Spleen (tissue), 11 donors: Measurements from ENCODE around the gene GRIK4. TPM values are rescaled to one million over a fixed set of nuclear protein-coding genes. Genes with fewer than 3 reads are reported as not detected.

ENCODE experiments used
- DNase-seq: peaks from one replicate; pipeline ENCODE4 v3.0.0-alpha.2; 2020
- H3K27ac ChIP-seq, 8 donors: fragments of 200-600 bp; sonication (generic) in 7 of 8; 1 replicate in 4 of 8; 2 replicates in 4 of 8; pipeline versions ENCODE4 v1.5.0 to v1.8.0; 2016 to 2021; ENCODE audit warnings: inconsistent platforms in 4 of 8, mild to moderate bottlenecking in 4 of 8, moderate library complexity in 1 of 8
- H3K27me3 ChIP-seq, 7 donors: fragments of 200-600 bp; sonication (generic) in 6 of 7; replicated peaks in 1 of 7; 1 replicate in 4 of 7; 2 replicates in 3 of 7; pipeline versions ENCODE4 v1.5.0 to v1.8.0; 2016 to 2021; ENCODE audit warnings: inconsistent platforms in 3 of 7, mild to moderate bottlenecking in 1 of 7
- H3K36me3 ChIP-seq, 6 donors: fragments of 200-600 bp; sonication (generic) in 5 of 6; 1 replicate in 4 of 6; 2 replicates in 2 of 6; pipeline versions ENCODE4 v1.5.0 to v1.8.0; 2016 to 2021; ENCODE audit warnings: inconsistent platforms in 2 of 6
- H3K4me1 ChIP-seq, 6 donors: fragments of 200-600 bp; sonication (generic) in 5 of 6; 1 replicate in 3 of 6; 2 replicates in 3 of 6; pipeline versions ENCODE4 v1.5.0 to v1.8.0; 2016 to 2021; ENCODE audit warnings: inconsistent platforms in 3 of 6
- H3K4me3 ChIP-seq, 8 donors: fragments of 200-600 bp; sonication (generic) in 7 of 8; 1 replicate in 4 of 8; 2 replicates in 4 of 8; pipeline versions ENCODE4 v1.5.0 to v1.8.0; 2016 to 2021; ENCODE audit warnings: inconsistent platforms in 4 of 8, mild to moderate bottlenecking in 4 of 8, moderate library complexity in 2 of 8
- H3K9me3 ChIP-seq, 8 donors: fragments of 200-600 bp; sonication (generic) in 7 of 8; 1 replicate in 4 of 8; 2 replicates in 4 of 8; pipeline versions ENCODE4 v1.5.0 to v1.8.0; 2016 to 2021; ENCODE audit warnings: inconsistent platforms in 4 of 8
- POLR2A ChIP-seq, 3 donors: fragments of 450-650 bp; IDR thresholded peaks; one replicate each; pipeline ENCODE4 v1.5.1; 2017; ENCODE audit warnings: antibody characterized with exemption in 3 of 3, mild to moderate bottlenecking in 1 of 3
- POLR2AphosphoS5 ChIP-seq, 3 donors: sonication (generic); formaldehyde crosslinking; IDR thresholded peaks; one replicate each; pipeline ENCODE4 v1.5.1; 2017; ENCODE audit warnings: antibody characterized with exemption in 3 of 3
- WGBS, 5 donors: extraction: QIAGEN DNeasy Blood & Tissue Kit in 3 of 5; methylation state at CpG; one replicate each; pipeline versions ENCODE4 v1.1.5 to v1.1.7; 2013 to 2018; 5-methylcytosine and 5-hydroxymethylcytosine counted together
- intact Hi-C: fragments of 100-400 bp; cut with DNase I; formaldehyde crosslinking; loops from one replicate; pipeline ENCODE4 v1.15.0; 2023; ENCODE audit warnings: low total_unique reads
- polyA plus RNA-seq, 3 donors: library from polyadenylated mRNA; stranded (reverse); fragments of 200-250 nt; gene quantifications; one replicate each; pipeline ENCODE4 v1.2.1, GENCODE V29; 2013
- total RNA-seq, 7 donors: library from RNA; depleted of rRNA in 3 of 7; stranded (reverse); fragments of >200 nt in 3 of 7; fragmentation: NEBNext Ultra II Directional in 4 of 7; extraction: Animal tissue kit (Norgen Biotek cat#: 25700) in 4 of 7; gene quantifications; one replicate each; pipeline versions ENCODE4 v1.1.0 to v1.2.1, GENCODE V29; 2016 to 2021
- TF ChIP-seq, protein P1 (sequence below), 11 experiments: fragments of 200-600 bp in 7 of 11; fragments of 450-650 bp in 4 of 11; sonication (generic) in 4 of 11; IDR thresholded peaks in 8 of 11; conservative IDR thresholded peaks in 3 of 11; 1 replicate in 7 of 11; 2 replicates in 4 of 11; pipeline versions ENCODE4 v1.4.0 to v1.8.0; 2016 to 2021; ENCODE audit warnings: antibody characterized with exemption in 11 of 11, inconsistent platforms in 4 of 11, mild to moderate bottlenecking in 1 of 11
- donor health status: healthy with polysubstance abuse.
- donor health status: DM: no; HTN: no; CAD: no; lungs with moderate emphysema.
- donor health status: DM: no; HTN: no; CAD: no.
- donor health status: Bipolar disorder and iron deficiency.
- donor health status: healthy.
- donor health status: DM: no; HTN: no; CAD: no.
- donor health status: DM: yes; HTN: yes; CAD: no.

Gene GRIK4
- total and polyA plus RNA-seq, 10 donors: 0.04 to 2.4 (median 0.59) TPM

DNA sequence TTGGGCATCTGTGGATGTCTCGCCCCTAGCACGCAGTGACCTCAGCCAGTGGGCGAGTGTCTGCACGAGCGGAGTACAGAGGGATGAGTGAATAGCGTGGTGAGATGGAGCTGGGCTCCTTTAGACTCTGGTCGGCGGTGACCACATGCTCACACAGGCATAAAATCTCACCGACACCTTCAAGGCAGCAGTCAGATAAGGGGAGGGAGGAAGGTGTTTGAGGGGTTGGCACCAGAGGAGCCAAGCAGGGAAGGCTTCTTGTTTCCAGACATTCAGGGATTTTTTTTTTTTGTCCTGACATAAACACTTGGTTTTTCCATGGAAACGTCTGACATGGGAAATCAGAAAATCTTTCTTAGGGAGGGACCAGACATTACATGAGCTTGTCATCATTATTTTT is 35.8 kb downstream of the GRIK4 start:
- 82 to 88% (median 85%) methylated on average over 10 of the region's 10 CpGs for WGBS, 5 donors
- DNase-seq: no peak
- Histone ChIP-seq H3K4me1 (peaks cover 7 to 37% (median 24%) of the 10 kb centered on the region in 6 donors), H3K27ac (peak overlapping the region in 6 of 8 donors; percentile 16 to 71 (median 50)), H3K36me3 (no peaks in the 10 kb centered on the region), H3K9me3 (peaks cover 0 to under 1% (median 0%) of the 10 kb centered on the region in 8 donors), H3K4me3 (no peak overlapping the region), H3K27me3 (peaks cover 0 to 21% (median 0%) of the 10 kb centered on the region in 7 donors)
- TF ChIP-seq POLR2A (IDR thresholded peaks at IDR 0.05): no peak
- TF ChIP-seq, protein P1, sequence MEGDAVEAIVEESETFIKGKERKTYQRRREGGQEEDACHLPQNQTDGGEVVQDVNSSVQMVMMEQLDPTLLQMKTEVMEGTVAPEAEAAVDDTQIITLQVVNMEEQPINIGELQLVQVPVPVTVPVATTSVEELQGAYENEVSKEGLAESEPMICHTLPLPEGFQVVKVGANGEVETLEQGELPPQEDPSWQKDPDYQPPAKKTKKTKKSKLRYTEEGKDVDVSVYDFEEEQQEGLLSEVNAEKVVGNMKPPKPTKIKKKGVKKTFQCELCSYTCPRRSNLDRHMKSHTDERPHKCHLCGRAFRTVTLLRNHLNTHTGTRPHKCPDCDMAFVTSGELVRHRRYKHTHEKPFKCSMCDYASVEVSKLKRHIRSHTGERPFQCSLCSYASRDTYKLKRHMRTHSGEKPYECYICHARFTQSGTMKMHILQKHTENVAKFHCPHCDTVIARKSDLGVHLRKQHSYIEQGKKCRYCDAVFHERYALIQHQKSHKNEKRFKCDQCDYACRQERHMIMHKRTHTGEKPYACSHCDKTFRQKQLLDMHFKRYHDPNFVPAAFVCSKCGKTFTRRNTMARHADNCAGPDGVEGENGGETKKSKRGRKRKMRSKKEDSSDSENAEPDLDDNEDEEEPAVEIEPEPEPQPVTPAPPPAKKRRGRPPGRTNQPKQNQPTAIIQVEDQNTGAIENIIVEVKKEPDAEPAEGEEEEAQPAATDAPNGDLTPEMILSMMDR (IDR thresholded peaks at IDR 0.05 in 8 of 11, conservative IDR thresholded peaks at IDR 0.05 in 3 of 11): no peak
- TF ChIP-seq POLR2AphosphoS5 (IDR thresholded peaks at IDR 0.05): no peak
- intact Hi-C loops: no loop called here

DNA sequence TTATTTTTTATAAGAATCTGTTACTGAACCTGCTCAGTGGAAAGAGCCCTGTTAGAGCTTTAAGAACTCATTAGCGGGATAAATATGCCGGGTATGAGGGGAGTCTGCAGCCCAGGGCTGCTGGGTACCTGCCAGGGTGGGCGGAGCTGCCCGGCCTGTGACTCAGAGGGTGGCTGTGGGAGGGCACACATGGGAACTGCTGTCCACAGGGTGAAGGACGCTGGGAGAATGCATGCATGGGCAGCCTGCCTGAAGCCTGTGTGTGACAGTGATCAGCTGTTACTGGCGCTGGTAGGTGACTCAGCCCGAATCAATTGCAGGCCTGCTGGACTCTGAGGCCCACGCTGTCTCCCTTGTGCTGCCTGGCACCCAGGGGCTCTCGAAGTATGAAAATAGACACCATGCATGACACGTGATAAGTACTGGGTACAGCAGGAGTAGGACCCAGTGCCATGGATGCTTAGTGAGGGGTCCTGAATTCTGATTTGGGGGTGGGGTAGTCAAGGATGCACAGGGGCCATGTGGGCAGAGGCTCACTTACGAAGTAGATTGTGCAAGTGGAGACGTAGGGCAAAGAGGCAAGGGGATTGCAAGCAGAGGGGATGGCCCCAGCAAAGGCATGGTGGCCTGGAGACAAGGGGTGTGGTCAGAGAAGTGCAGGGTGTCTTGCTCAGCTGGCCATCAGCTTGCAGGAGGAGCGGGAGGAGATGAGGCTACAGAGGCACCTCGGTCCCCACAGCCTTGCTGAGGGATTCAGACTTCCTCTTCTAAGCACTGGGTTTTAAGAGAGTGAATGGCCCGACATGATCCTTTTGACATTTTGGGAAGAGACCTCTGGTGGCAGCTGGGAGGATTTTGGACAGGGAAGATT is 36.5 kb downstream of the GRIK4 start:
- Histone ChIP-seq H3K27me3 (peaks cover 0 to 22% (median 0%) of the 10 kb centered on the region in 7 donors), H3K9me3 (no peaks in the 10 kb centered on the region), H3K36me3 (no peaks in the 10 kb centered on the region), H3K4me1 (peaks cover 7 to 37% (median 24%) of the 10 kb centered on the region in 6 donors), H3K4me3 (no peak overlapping the region), H3K27ac (peak overlapping the region in 5 of 8 donors; percentile 39 to 64 (median 51))
- WGBS, 5 donors: 54 to 63% (median 57%) methylated on average over 13 to 15 of the region's 15 CpGs
- intact Hi-C loops: no loop called here
- TF ChIP-seq POLR2AphosphoS5 (IDR thresholded peaks at IDR 0.05) (peak; percentile 68 to 79 (median 72)), POLR2A (IDR thresholded peaks at IDR 0.05) (no peak)
- peak; percentile 85 for DNase-seq

DNA sequence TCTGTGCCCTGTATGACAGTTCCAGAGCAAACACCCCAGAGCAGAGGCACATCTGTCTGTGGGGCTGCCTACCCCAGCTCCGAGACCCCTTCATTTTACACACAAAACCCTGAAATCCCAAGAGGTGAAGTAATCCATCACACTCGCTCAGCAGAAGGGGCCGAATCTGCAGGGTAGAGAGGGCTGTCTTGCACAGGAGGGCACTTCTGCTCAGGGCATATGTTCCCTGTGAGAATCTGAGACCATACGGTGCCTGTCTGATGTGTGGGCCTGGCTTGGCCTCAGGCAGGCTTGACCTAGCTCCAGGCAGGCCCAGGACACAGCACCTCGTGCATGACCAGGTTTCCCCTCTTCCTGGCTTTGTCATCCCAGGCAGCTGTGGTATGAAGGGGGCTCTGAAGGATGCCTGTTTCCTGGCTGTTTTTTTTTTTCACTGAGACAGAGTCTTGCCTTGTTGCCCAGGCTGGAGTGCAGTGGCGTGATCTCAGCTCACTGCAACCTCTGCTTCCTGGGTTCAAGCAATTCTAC is 37.2 kb downstream of the GRIK4 start:
- intact Hi-C loops: no loop called here
- H3K4me3 ChIP-seq: no peak overlapping the region
- DNase-seq: no peak
- WGBS, 5 donors: 51 to 80% (median 67%) methylated on average over 3 to 6 of the region's 6 CpGs
- TF ChIP-seq, protein P1 (IDR thresholded peaks at IDR 0.05 in 8 of 11, conservative IDR thresholded peaks at IDR 0.05 in 3 of 11): no peak
- TF ChIP-seq POLR2AphosphoS5 (IDR thresholded peaks at IDR 0.05) (no peak), POLR2A (IDR thresholded peaks at IDR 0.05) (no peak)
- H3K36me3 ChIP-seq: no peaks in the 10 kb centered on the region
- H3K4me1 ChIP-seq: peaks cover 7 to 39% (median 25%) of the 10 kb centered on the region in 6 donors
- no peaks in the 10 kb centered on the region for H3K9me3 ChIP-seq
- peaks cover 0 to 22% (median 0%) of the 10 kb centered on the region in 7 donors for H3K27me3 ChIP-seq
- H3K27ac ChIP-seq: peak overlapping the region in 4 of 8 donors; percentile 39 to 64 (median 50)

DNA sequence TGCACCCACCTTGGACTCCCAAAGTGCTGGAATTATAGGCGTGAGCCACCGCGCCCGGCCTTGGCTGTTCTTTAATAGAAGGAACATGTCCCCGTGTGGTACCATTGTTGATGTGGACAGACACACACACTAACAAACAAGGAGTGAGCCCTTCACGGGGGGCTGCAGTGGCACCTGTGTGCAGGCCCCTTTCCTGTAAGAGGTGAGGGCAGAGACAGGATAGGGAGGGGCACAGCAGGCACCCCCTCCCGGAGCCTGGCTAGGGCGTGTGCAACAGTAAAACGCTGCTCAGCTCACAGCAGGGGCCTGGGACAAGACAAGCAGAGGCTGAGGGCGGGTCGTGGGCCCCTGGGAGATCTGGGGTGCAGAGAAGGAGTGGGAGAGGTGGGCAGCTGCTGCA is 37.8 kb downstream of the GRIK4 start:
- no peak for DNase-seq
- WGBS, 5 donors: 81 to 96% (median 88%) methylated on average over 11 of the region's 11 CpGs
- TF ChIP-seq, protein P1 (IDR thresholded peaks at IDR 0.05 in 8 of 11, conservative IDR thresholded peaks at IDR 0.05 in 3 of 11): no peak
- no peak for TF ChIP-seq POLR2AphosphoS5 (IDR thresholded peaks at IDR 0.05)
- no peak for TF ChIP-seq POLR2A (IDR thresholded peaks at IDR 0.05)
- Histone ChIP-seq H3K4me3 (no peak overlapping the region), H3K36me3 (no peaks in the 10 kb centered on the region), H3K27me3 (peaks cover 0 to 22% (median 0%) of the 10 kb centered on the region in 7 donors), H3K9me3 (no peaks in the 10 kb centered on the region), H3K4me1 (peaks cover 7 to 39% (median 25%) of the 10 kb centered on the region in 6 donors), H3K27ac (no peak overlapping the region)
- intact Hi-C loops: no loop called here
